BE2C (cell line): ENCODE data around the gene MBTD1.

Experiments used
- DNase-seq: peaks from one replicate; pipeline ENCODE4 v3.0.0-alpha.2; 2020
- H3K27me3 ChIP-seq: fragments of 250-450 bp; sonication (Bioruptor Pico); 2 replicates; pipeline ENCODE4 v1.5.1; 2020; ENCODE audit warnings: mild to moderate bottlenecking
- H3K36me3 ChIP-seq: fragments of 250-450 bp; sonication (Bioruptor Pico); 2 replicates; pipeline ENCODE4 v1.5.1; 2020; ENCODE audit warnings: mild to moderate bottlenecking
- H3K4me1 ChIP-seq: fragments of 250-450 bp; sonication (Bioruptor Pico); 2 replicates; pipeline ENCODE4 v1.5.1; 2020
- H3K4me3 ChIP-seq: 2 replicates; pipeline ENCODE4 v1.5.1; 2011; ENCODE audit warnings: low read depth, low read length
- H3K9me3 ChIP-seq: fragments of 250-450 bp; sonication (Bioruptor Pico); 2 replicates; pipeline ENCODE4 v1.5.1; 2020
- CTCF ChIP-seq: IDR thresholded peaks from 2 replicates; pipeline ENCODE4 v1.5.1; 2012; ENCODE audit warnings: mild to moderate bottlenecking, low read depth, low read length

MBTD1 gene

GRCh38 chr17:51240275-51240674 is 19.6 kb downstream of the MBTD1 start:
- no peak for DNase-seq
- H3K4me3 ChIP-seq: no peak overlapping the region
- no peak for TF ChIP-seq CTCF
- no peaks in the 10 kb centered on the region for H3K4me1 ChIP-seq
- H3K9me3 ChIP-seq: no peaks in the 10 kb centered on the region
- H3K27me3 ChIP-seq: no peaks in the 10 kb centered on the region
- H3K36me3 ChIP-seq: 0 out of 2 replicates have a peak, but pooled peaks cover 3% of the 10 kb centered on the region

- Histone ChIP-seq H3K4me3 (no peak overlapping the region), H3K4me1 (no peaks in the 10 kb centered on the region), H3K27me3 (no peaks in the 10 kb centered on the region), H3K36me3 (0 out of 2 replicates have a peak, but pooled peaks cover 3% of the 10 kb centered on the region), H3K9me3 (no peaks in the 10 kb centered on the region)
- TF ChIP-seq CTCF: no peak
- DNase-seq: no peak
Observed at GRCh38 chr17:51238255-51238887, 21.5 kb downstream of the MBTD1 start.

- TF ChIP-seq CTCF: no peak
- no peaks in the 10 kb centered on the region for H3K4me1 ChIP-seq
Observed at GRCh38 chr17:51234162-51234561, 25.7 kb downstream of the MBTD1 start.

GRCh38 chr17:51231999-51232398 is 27.9 kb downstream of the MBTD1 start:
- no peaks in the 10 kb centered on the region; the same call in 1 of the 2 replicates for H3K36me3 ChIP-seq
- H3K27me3 ChIP-seq: no peaks in the 10 kb centered on the region
- no peak for DNase-seq
- TF ChIP-seq CTCF: no peak
- H3K9me3 ChIP-seq: no peaks in the 10 kb centered on the region
- no peak overlapping the region for H3K4me3 ChIP-seq
- no peaks in the 10 kb centered on the region for H3K4me1 ChIP-seq

More at GRCh38 chr17:51234162-51234561, 25.7 kb downstream of the MBTD1 start:
- Histone ChIP-seq H3K4me3 (no peak overlapping the region), H3K27me3 (no peaks in the 10 kb centered on the region), H3K9me3 (no peaks in the 10 kb centered on the region), H3K36me3 (peaks cover 3% of the 10 kb centered on the region; the same call in 1 of the 2 replicates)
- DNase-seq: no peak

- DNase-seq: no peak
- TF ChIP-seq CTCF: no peak
- Histone ChIP-seq H3K4me1 (no peaks in the 10 kb centered on the region), H3K27me3 (no peaks in the 10 kb centered on the region), H3K9me3 (no peaks in the 10 kb centered on the region), H3K4me3 (no peak overlapping the region), H3K36me3 (no peaks in the 10 kb centered on the region; the same call in 1 of the 2 replicates)
Observed at GRCh38 chr17:51230306-51230705, 29.5 kb downstream of the MBTD1 start.

GRCh38 chr17:51229889-51230288 is 30.0 kb downstream of the MBTD1 start:
- Histone ChIP-seq H3K27me3 (no peaks in the 10 kb centered on the region), H3K4me1 (no peaks in the 10 kb centered on the region), H3K4me3 (no peak overlapping the region), H3K36me3 (peaks cover under 1% of the 10 kb centered on the region; the same call in 1 of the 2 replicates), H3K9me3 (no peaks in the 10 kb centered on the region)
- no peak for DNase-seq
- no peak for TF ChIP-seq CTCF
